HepG2 (cell line): Measurements from ENCODE around the gene EBP. TPM values are rescaled to one million over a fixed set of nuclear protein-coding genes. Genes with fewer than 3 reads are reported as not detected.
A peak's percentile ranks its signal among the peaks of the same experiment; 100 is the strongest.

Source experiments
- IRX3 ChIP-seq: sonication (generic); formaldehyde crosslinking; IDR thresholded peaks from 2 replicates; pipeline ENCODE4 v1.8.1; 2023; ENCODE audit warnings: mild to moderate bottlenecking, low read depth, missing genetic modification reagents, borderline replicate concordance
- KDM4B ChIP-seq: sonication (generic); formaldehyde crosslinking; IDR thresholded peaks from 2 replicates; pipeline ENCODE4 v1.4.0; 2020; ENCODE audit warnings: missing genetic modification reagents
- MAFF ChIP-seq: IDR thresholded peaks from 2 replicates; pipeline ENCODE4 v1.6.1; 2011; ENCODE audit warnings: low read depth, low read length, improper control_type of control experiment
- MAX ChIP-seq: IDR thresholded peaks from 2 replicates; pipeline ENCODE4 v1.6.1; 2012; ENCODE audit warnings: inconsistent platforms
- MED13 ChIP-seq: sonication (generic); formaldehyde crosslinking; IDR thresholded peaks from 2 replicates; pipeline ENCODE4 v1.5.0; 2020; ENCODE audit warnings: missing genetic modification reagents
- MED8 ChIP-seq: sonication (generic); formaldehyde crosslinking; IDR thresholded peaks from 2 replicates; pipeline ENCODE4 v1.8.1; 2023; ENCODE audit warnings: mild to moderate bottlenecking, missing genetic modification reagents; ENCODE audit not compliant: insufficient replicate concordance
- RAD21 ChIP-seq: fragments of 450-650 bp; formaldehyde crosslinking; IDR thresholded peaks from 2 replicates; pipeline ENCODE4 v1.5.0; 2020; ENCODE audit warnings: mild to moderate bottlenecking
- RFX3 ChIP-seq: IDR thresholded peaks from 2 replicates; pipeline ENCODE4 v1.6.1; 2016; ENCODE audit warnings: missing biosample characterization, missing genetic modification reagents
- SALL1 ChIP-seq: sonication (generic); formaldehyde crosslinking; IDR thresholded peaks from 2 replicates; pipeline ENCODE4 v1.8.0; 2022; ENCODE audit warnings: mild to moderate bottlenecking, missing genetic modification reagents
- SMC3 ChIP-seq: IDR thresholded peaks from 2 replicates; pipeline ENCODE4 v1.6.1; 2011; ENCODE audit warnings: low read length, improper control_type of control experiment
- SOX6 ChIP-seq, 2 experiments: fragments of 450-650 bp in 1 of 2; sonication (generic) in 1 of 2; formaldehyde crosslinking in 1 of 2; IDR thresholded peaks; 2 replicates each; pipeline versions ENCODE4 v1.4.0 to v1.6.1; 2017 to 2020; ENCODE audit warnings: antibody characterized with exemption in 1 of 2, mild to moderate bottlenecking in 1 of 2, missing genetic modification reagents in 1 of 2
- ZNF143 ChIP-seq: sonication (generic); formaldehyde crosslinking; IDR thresholded peaks from 2 replicates; pipeline ENCODE4 v1.4.0; 2020; ENCODE audit warnings: missing genetic modification reagents
- ZNF251 ChIP-seq: sonication (generic); formaldehyde crosslinking; IDR thresholded peaks from 2 replicates; pipeline ENCODE4 v1.9.0; 2021; ENCODE audit warnings: mild to moderate bottlenecking, missing genetic modification reagents
- ZNF691 ChIP-seq: sonication (generic); formaldehyde crosslinking; IDR thresholded peaks from 2 replicates; pipeline ENCODE4 v1.4.0; 2020; ENCODE audit warnings: missing genetic modification reagents, low read depth, mild to moderate bottlenecking, borderline replicate concordance
- ZNF883 ChIP-seq: sonication (generic); formaldehyde crosslinking; IDR thresholded peaks from 2 replicates; pipeline ENCODE4 v1.5.1; 2020; ENCODE audit warnings: mild to moderate bottlenecking, missing genetic modification reagents; ENCODE audit errors: not compliant biosample characterization
- ZSCAN20 ChIP-seq: sonication (generic); formaldehyde crosslinking; IDR thresholded peaks from 2 replicates; pipeline ENCODE4 v1.4.0; 2020; ENCODE audit warnings: missing genetic modification reagents, mild to moderate bottlenecking, borderline replicate concordance
- polyA plus RNA-seq, 8 experiments: library from polyadenylated mRNA; depleted of rRNA in 3 of 8; stranded (reverse) in 7 of 8; unstranded in 1 of 8; fragments of >200 nt; fragmentation: Illumina TruSeq in 4 of 8; extraction: Trizol in 4 of 8; gene quantifications; 2 replicates each; pipeline versions ENCODE4 v1.2.1 to v1.2.3, GENCODE V29; 2011 to 2016; ENCODE audit warnings: low read depth in 4 of 8, missing spikeins in 1 of 8, mixed read lengths in 1 of 8; ENCODE audit not compliant: insufficient read depth in 1 of 8
- total RNA-seq, 5 experiments: library from RNA; depleted of rRNA; stranded (reverse); fragments of >200 nt; fragmentation: Illumina TruSeq; extraction: Trizol; gene quantifications; 2 replicates each; pipeline ENCODE4 v1.2.3, GENCODE V29; 2016; ENCODE audit warnings: low read depth in 1 of 5
- TF ChIP-seq, protein P1 (sequence below): sonication (generic); formaldehyde crosslinking; IDR thresholded peaks from 2 replicates; pipeline ENCODE4 v1.5.0; 2020; ENCODE audit warnings: missing genetic modification reagents, mild to moderate bottlenecking, borderline replicate concordance
- TF ChIP-seq, protein P2 (sequence below): sonication (generic); formaldehyde crosslinking; IDR thresholded peaks from 2 replicates; pipeline ENCODE4 v1.4.0; 2020; ENCODE audit warnings: missing genetic modification reagents
- TF ChIP-seq, protein P3 (sequence below): IDR thresholded peaks from 2 replicates; pipeline ENCODE4 v1.6.1; 2016; ENCODE audit warnings: low read depth, control low read depth
- TF ChIP-seq, protein P4 (sequence below): sonication (generic); formaldehyde crosslinking; conservative IDR thresholded peaks from 2 replicates; pipeline ENCODE4 v1.4.0; 2020; ENCODE audit warnings: missing genetic modification reagents

EBP gene
- total and polyA plus RNA-seq, 2 of the 13 experiments (the other 11 are each of a cell fraction or from before 2014, with no cell fraction given): 106 to 260 TPM

DNA sequence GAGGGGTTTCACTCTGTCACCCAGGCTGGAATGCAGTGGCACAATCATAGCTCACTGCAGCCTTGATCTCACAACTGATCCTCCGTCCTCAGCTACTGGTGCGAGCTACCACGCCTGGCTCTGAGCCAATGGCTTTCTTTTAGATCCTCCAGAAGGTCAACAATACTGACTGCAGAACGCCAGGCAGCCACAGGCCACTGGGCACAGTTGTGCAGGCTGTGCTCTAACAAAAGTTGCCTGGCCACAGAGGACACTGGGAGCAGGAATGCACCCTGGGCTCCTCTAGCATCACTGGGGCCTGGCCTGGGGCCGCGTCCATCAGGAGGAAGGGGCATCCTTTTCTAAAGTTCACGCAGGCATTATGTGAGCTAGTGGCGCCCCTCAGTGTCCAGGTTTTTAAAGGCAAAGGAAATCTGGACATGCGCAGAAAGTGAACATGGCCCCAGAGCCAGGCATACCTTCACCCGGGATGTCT is 27.7 kb upstream of the EBP start (continued):
- TF ChIP-seq ZNF691 (CRISPR knock-in tag) (no peak), SALL1 (peak; percentile 34; the same call in 1 of the 2 replicates), SOX6 (IDR thresholded peaks at IDR 0.05) (no peak), SOX6 (CRISPR knock-in tag; IDR thresholded peaks at IDR 0.05) (peak; percentile 12; the same call in 1 of the 2 replicates), RAD21 (CRISPR knock-in tag) (peak; percentile 58), IRX3 (CRISPR knock-in tag) (no peak), SMC3 (peak; percentile 23; the same call in 1 of the 2 replicates), ZNF251 (no peak), MED8 (no peak), MAX (0 out of 2 replicates have a peak, but pooled peaks have one; percentile 17), ZNF143 (CRISPR knock-in tag) (no peak), MAFF (no peak), MED13 (CRISPR knock-in tag) (no peak), KDM4B (CRISPR knock-in tag) (no peak), ZNF883 (no peak), ZSCAN20 (no peak), RFX3 (no peak)
- TF ChIP-seq, protein P1, sequence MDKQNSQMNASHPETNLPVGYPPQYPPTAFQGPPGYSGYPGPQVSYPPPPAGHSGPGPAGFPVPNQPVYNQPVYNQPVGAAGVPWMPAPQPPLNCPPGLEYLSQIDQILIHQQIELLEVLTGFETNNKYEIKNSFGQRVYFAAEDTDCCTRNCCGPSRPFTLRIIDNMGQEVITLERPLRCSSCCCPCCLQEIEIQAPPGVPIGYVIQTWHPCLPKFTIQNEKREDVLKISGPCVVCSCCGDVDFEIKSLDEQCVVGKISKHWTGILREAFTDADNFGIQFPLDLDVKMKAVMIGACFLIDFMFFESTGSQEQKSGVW (CRISPR knock-in tag): no peak
- TF ChIP-seq, protein P2, sequence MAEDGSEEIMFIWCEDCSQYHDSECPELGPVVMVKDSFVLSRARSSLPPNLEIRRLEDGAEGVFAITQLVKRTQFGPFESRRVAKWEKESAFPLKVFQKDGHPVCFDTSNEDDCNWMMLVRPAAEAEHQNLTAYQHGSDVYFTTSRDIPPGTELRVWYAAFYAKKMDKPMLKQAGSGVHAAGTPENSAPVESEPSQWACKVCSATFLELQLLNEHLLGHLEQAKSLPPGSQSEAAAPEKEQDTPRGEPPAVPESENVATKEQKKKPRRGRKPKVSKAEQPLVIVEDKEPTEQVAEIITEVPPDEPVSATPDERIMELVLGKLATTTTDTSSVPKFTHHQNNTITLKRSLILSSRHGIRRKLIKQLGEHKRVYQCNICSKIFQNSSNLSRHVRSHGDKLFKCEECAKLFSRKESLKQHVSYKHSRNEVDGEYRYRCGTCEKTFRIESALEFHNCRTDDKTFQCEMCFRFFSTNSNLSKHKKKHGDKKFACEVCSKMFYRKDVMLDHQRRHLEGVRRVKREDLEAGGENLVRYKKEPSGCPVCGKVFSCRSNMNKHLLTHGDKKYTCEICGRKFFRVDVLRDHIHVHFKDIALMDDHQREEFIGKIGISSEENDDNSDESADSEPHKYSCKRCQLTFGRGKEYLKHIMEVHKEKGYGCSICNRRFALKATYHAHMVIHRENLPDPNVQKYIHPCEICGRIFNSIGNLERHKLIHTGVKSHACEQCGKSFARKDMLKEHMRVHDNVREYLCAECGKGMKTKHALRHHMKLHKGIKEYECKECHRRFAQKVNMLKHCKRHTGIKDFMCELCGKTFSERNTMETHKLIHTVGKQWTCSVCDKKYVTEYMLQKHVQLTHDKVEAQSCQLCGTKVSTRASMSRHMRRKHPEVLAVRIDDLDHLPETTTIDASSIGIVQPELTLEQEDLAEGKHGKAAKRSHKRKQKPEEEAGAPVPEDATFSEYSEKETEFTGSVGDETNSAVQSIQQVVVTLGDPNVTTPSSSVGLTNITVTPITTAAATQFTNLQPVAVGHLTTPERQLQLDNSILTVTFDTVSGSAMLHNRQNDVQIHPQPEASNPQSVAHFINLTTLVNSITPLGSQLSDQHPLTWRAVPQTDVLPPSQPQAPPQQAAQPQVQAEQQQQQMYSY (CRISPR knock-in tag): no peak
- TF ChIP-seq, protein P3, sequence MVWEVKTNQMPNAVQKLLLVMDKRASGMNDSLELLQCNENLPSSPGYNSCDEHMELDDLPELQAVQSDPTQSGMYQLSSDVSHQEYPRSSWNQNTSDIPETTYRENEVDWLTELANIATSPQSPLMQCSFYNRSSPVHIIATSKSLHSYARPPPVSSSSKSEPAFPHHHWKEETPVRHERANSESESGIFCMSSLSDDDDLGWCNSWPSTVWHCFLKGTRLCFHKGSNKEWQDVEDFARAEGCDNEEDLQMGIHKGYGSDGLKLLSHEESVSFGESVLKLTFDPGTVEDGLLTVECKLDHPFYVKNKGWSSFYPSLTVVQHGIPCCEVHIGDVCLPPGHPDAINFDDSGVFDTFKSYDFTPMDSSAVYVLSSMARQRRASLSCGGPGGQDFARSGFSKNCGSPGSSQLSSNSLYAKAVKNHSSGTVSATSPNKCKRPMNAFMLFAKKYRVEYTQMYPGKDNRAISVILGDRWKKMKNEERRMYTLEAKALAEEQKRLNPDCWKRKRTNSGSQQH: no peak
- TF ChIP-seq, protein P4, sequence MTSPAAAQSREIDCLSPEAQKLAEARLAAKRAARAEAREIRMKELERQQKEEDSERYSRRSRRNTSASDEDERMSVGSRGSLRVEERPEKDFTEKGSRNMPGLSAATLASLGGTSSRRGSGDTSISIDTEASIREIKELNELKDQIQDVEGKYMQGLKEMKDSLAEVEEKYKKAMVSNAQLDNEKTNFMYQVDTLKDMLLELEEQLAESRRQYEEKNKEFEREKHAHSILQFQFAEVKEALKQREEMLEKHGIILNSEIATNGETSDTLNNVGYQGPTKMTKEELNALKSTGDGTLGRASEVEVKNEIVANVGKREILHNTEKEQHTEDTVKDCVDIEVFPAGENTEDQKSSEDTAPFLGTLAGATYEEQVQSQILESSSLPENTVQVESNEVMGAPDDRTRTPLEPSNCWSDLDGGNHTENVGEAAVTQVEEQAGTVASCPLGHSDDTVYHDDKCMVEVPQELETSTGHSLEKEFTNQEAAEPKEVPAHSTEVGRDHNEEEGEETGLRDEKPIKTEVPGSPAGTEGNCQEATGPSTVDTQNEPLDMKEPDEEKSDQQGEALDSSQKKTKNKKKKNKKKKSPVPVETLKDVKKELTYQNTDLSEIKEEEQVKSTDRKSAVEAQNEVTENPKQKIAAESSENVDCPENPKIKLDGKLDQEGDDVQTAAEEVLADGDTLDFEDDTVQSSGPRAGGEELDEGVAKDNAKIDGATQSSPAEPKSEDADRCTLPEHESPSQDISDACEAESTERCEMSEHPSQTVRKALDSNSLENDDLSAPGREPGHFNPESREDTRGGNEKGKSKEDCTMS (CRISPR knock-in tag): no peak
